B cell (primary cell): ENCODE results near the gene RPL10.

Source experiments
- EZH2 ChIP-seq: IDR thresholded peaks from 2 replicates; pipeline ENCODE4 v1.6.1; 2012; ENCODE audit warnings: borderline replicate concordance, low read depth, mild to moderate bottlenecking, moderate library complexity, low read length; ENCODE audit not compliant: insufficient read depth, poor library complexity, severe bottlenecking
- TF ChIP-seq, protein P1 (sequence below): fragments of 200-600 bp; IDR thresholded peaks from one replicate; pipeline ENCODE4 v1.8.0; 2022; ENCODE audit warnings: antibody characterized with exemption, mild to moderate bottlenecking

DNA sequence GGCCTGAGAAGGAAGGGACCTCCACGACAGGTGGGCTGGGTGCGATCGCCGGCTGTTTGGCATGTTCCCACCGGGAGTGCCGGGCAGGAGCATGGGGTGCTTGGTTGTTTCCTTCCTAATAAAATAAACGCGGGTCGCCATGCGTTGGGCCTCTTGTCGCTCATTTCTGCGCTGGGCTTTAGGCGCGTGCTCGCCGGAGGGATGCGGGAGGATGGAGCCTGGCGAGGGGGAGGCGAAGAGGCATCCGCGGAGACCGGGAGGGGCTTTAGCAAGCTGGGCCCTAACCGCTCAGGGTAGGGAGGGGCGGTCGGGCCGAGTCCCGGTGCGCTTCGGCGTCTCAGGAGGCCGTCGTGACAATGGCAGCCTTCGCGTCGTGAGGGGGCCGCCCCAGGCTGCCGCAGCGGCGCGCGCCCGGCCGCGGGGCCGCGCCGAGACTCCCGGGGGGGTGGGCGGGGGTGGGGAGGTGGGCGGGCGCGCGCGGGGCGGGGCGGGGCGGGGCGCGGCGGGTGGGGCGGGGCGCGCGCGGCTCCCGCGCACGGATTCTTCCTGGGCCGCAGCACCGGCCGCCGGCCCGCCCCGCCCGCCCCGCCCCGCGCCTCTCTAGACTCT is 38.3 kb downstream of the RPL10 start:
- TF ChIP-seq, protein P1, sequence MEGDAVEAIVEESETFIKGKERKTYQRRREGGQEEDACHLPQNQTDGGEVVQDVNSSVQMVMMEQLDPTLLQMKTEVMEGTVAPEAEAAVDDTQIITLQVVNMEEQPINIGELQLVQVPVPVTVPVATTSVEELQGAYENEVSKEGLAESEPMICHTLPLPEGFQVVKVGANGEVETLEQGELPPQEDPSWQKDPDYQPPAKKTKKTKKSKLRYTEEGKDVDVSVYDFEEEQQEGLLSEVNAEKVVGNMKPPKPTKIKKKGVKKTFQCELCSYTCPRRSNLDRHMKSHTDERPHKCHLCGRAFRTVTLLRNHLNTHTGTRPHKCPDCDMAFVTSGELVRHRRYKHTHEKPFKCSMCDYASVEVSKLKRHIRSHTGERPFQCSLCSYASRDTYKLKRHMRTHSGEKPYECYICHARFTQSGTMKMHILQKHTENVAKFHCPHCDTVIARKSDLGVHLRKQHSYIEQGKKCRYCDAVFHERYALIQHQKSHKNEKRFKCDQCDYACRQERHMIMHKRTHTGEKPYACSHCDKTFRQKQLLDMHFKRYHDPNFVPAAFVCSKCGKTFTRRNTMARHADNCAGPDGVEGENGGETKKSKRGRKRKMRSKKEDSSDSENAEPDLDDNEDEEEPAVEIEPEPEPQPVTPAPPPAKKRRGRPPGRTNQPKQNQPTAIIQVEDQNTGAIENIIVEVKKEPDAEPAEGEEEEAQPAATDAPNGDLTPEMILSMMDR = no peak
- TF ChIP-seq EZH2 = no peak
